B cell (primary cell): Measurements from ENCODE around the gene PHRF1. TPM values are rescaled to one million over a fixed set of nuclear protein-coding genes. Genes with fewer than 3 reads are reported as not detected.

Source experiments
- ATAC-seq: fragments of 200-7000 bp; cut with Tn5 transposase; one replicate; pipeline ENCODE4 v1.10.0; 2021; ENCODE audit warnings: low read depth, mild to moderate bottlenecking, moderate number of reproducible peaks, moderate library complexity
- CTCF ChIA-PET: fragments of 350-600 bp; sonication (Branson Sonifier 250); formaldehyde crosslinking; loops from one replicate; lab custom pipeline; 2021; ENCODE audit warnings: antibody characterized with exemption, inconsistent platforms; lab: Charles Lee
- POLR2A ChIA-PET: fragments of 350-600 bp; sonication (Branson Sonifier 250); formaldehyde crosslinking; loops from one replicate; lab custom pipeline; 2021; ENCODE audit warnings: antibody characterized with exemption; lab: Charles Lee
- DNase-seq: peaks from one replicate; pipeline ENCODE4 v3.0.0; 2013
- H2AFZ ChIP-seq: 2 replicates; pipeline ENCODE4 v1.6.1; 2012; ENCODE audit warnings: mild to moderate bottlenecking, low read depth, low read length; ENCODE audit not compliant: insufficient read depth, poor library complexity, severe bottlenecking
- H3K27ac ChIP-seq, 2 donors: 1 replicate in 1 of 2; 2 replicates in 1 of 2; pipeline ENCODE4 v1.5.1; 2012 to 2013; ENCODE audit warnings: low read length in 2 of 2, mild to moderate bottlenecking in 2 of 2, moderate library complexity in 1 of 2
- H3K27me3 ChIP-seq, 4 experiments: fragments of 200-600 bp in 1 of 4; sonication (generic) in 1 of 4; replicated peaks in 1 of 4; 1 replicate in 2 of 4; 2 replicates in 2 of 4; pipeline versions ENCODE4 v1.6.1 to v1.7.0; 2013 to 2016; ENCODE audit warnings: low read length in 3 of 4, mild to moderate bottlenecking in 2 of 4, mixed read lengths in 1 of 4, moderate library complexity in 1 of 4; ENCODE audit not compliant: insufficient read depth in 4 of 4, control insufficient read depth in 3 of 4; ENCODE audit errors: control extremely low read depth in 1 of 4
- H3K36me3 ChIP-seq, 2 experiments: replicated peaks in 1 of 2; 1 replicate in 1 of 2; 2 replicates in 1 of 2; pipeline versions ENCODE4 v1.6.1 to v1.7.1; 2013; ENCODE audit warnings: low read length in 1 of 2; ENCODE audit not compliant: insufficient read depth in 2 of 2, control insufficient read depth in 1 of 2; ENCODE audit errors: control extremely low read depth in 1 of 2, extremely low read depth in 1 of 2
- H3K4me1 ChIP-seq, 2 donors: fragments of 200-600 bp in 1 of 2; sonication (generic) in 1 of 2; 1 replicate in 1 of 2; 2 replicates in 1 of 2; pipeline versions ENCODE4 v1.5.1 to v1.6.1; 2013 to 2017; ENCODE audit warnings: low read length in 2 of 2; ENCODE audit not compliant: control insufficient read depth in 2 of 2, insufficient read depth in 2 of 2
- H3K4me2 ChIP-seq: replicated peaks from 2 replicates; pipeline ENCODE3; 2012; ENCODE audit warnings: mild to moderate bottlenecking, low read depth, low read length; ENCODE audit not compliant: poor library complexity, severe bottlenecking
- H3K4me3 ChIP-seq, 5 experiments: fragments of 200-600 bp in 1 of 5; sonication (generic) in 1 of 5; 1 replicate in 3 of 5; 2 replicates in 2 of 5; pipeline versions ENCODE4 v1.5.1 to v1.7.0; 2011 to 2016; ENCODE audit warnings: low read length in 4 of 5, mild to moderate bottlenecking in 4 of 5, low read depth in 2 of 5, control low read depth in 1 of 5, moderate library complexity in 1 of 5; ENCODE audit not compliant: insufficient read depth in 1 of 5; ENCODE audit errors: control extremely low read depth in 1 of 5, extremely low read depth in 1 of 5
- H3K79me2 ChIP-seq: fragments of 200-600 bp; sonication (generic); one replicate; pipeline ENCODE4 v1.6.0; 2016; ENCODE audit warnings: low read length; ENCODE audit not compliant: control insufficient read depth, insufficient read depth
- H3K9ac ChIP-seq: fragments of 200-600 bp; sonication (generic); 2 replicates; pipeline ENCODE4 v1.6.1; 2017; ENCODE audit warnings: mild to moderate bottlenecking, low read length, moderate library complexity
- H3K9me3 ChIP-seq, 3 donors: one replicate each; pipeline versions ENCODE4 v1.6.1 to v1.7.1; 2013; ENCODE audit warnings: low read length in 2 of 3; ENCODE audit not compliant: control insufficient read depth in 2 of 3, insufficient read depth in 1 of 3; ENCODE audit errors: control extremely low read depth in 1 of 3
- H4K20me1 ChIP-seq: 2 replicates; pipeline ENCODE4 v1.6.0; 2012; ENCODE audit warnings: mild to moderate bottlenecking, low read length; ENCODE audit not compliant: insufficient read depth, control insufficient read depth, poor library complexity, severe bottlenecking
- H3K27ac Mint-ChIP-seq: one replicate; pipeline ENCODE4 v1.8.0; 2021; ENCODE audit warnings: mixed read lengths
- H3K27me3 Mint-ChIP-seq: one replicate; pipeline ENCODE4 v1.8.0; 2021; ENCODE audit warnings: mixed read lengths
- H3K4me1 Mint-ChIP-seq: one replicate; pipeline ENCODE4 v1.8.0; 2021; ENCODE audit warnings: mixed read lengths
- H3K4me3 Mint-ChIP-seq: one replicate; pipeline ENCODE4 v1.8.0; 2021; ENCODE audit warnings: mixed read lengths
- H3K9me3 Mint-ChIP-seq: one replicate; pipeline ENCODE4 v1.8.0; 2022; ENCODE audit warnings: mixed read lengths; ENCODE audit not compliant: insufficient read depth
- EZH2 ChIP-seq: IDR thresholded peaks from 2 replicates; pipeline ENCODE4 v1.6.1; 2012; ENCODE audit warnings: borderline replicate concordance, low read depth, mild to moderate bottlenecking, moderate library complexity, low read length; ENCODE audit not compliant: insufficient read depth, poor library complexity, severe bottlenecking
- WGBS: methylation state at CpG from one replicate; pipeline ENCODE4 v1.1.5; 2013; ENCODE audit warnings: missing lambda C conversion rate; ENCODE audit not compliant: insufficient coverage; 5-methylcytosine and 5-hydroxymethylcytosine counted together
- intact Hi-C: fragments of 100-400 bp; cut with micrococcal nuclease; formaldehyde crosslinking; loops from one replicate; pipeline ENCODE4 v1.10.0; 2022
- polyA plus RNA-seq: library from polyadenylated mRNA; depleted of rRNA; stranded (reverse); fragments of >200 nt; gene quantifications from 2 replicates; pipeline ENCODE4 v1.2.3, GENCODE V29; 2012
- total RNA-seq, 2 donors: library from RNA; stranded (reverse); fragments of 120-200 nt in 1 of 2; gene quantifications; 1 replicate in 1 of 2; 2 replicates in 1 of 2; pipeline versions ENCODE4 v1.2.3 to v1.2.4, GENCODE V29; 2013 to 2022
- TF ChIP-seq, protein P1 (sequence below): fragments of 200-600 bp; IDR thresholded peaks from one replicate; pipeline ENCODE4 v1.8.0; 2022; ENCODE audit warnings: antibody characterized with exemption, mild to moderate bottlenecking

PHRF1 gene
- total and polyA plus RNA-seq, 2 donors (not counting 1 experiment from before 2014, with no cell fraction given): 22.3 to 57.9 TPM

DNA sequence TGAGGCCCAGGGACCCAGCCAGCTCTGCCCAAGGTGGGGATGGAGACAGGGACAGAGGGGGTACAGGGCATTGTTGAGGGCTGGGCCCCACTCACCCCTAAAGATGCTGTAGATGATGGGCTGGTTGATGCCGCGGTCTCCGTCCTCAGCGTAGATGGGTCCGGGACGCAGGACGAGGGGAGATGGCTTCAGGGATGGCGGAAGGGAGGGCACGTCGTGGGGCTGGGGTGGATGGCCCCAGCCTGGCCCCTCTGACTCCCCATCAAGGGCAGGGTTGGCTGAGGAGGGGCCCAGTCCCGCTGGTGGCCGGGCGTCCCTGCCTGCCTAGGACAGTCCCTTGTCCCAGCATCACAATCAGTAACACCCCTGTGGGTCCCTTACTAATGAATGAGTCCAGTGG, 43.9 kb downstream of the PHRF1 start:
- H2AFZ ChIP-seq: no peak overlapping the region
- no peak overlapping the region for H3K27ac Mint-ChIP-seq
- H3K36me3 ChIP-seq: no peaks in the 10 kb centered on the region
- TF ChIP-seq, protein P1, sequence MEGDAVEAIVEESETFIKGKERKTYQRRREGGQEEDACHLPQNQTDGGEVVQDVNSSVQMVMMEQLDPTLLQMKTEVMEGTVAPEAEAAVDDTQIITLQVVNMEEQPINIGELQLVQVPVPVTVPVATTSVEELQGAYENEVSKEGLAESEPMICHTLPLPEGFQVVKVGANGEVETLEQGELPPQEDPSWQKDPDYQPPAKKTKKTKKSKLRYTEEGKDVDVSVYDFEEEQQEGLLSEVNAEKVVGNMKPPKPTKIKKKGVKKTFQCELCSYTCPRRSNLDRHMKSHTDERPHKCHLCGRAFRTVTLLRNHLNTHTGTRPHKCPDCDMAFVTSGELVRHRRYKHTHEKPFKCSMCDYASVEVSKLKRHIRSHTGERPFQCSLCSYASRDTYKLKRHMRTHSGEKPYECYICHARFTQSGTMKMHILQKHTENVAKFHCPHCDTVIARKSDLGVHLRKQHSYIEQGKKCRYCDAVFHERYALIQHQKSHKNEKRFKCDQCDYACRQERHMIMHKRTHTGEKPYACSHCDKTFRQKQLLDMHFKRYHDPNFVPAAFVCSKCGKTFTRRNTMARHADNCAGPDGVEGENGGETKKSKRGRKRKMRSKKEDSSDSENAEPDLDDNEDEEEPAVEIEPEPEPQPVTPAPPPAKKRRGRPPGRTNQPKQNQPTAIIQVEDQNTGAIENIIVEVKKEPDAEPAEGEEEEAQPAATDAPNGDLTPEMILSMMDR: no peak
- TF ChIP-seq EZH2: no peak
- CTCF ChIA-PET: no interaction called here
- peaks cover 3% of the 10 kb centered on the region for H4K20me1 ChIP-seq
- peaks cover 9 to 13% of the 10 kb centered on the region in 2 donors for H3K4me1 ChIP-seq
- DNase-seq (no peak), ATAC-seq (no peak)
- H3K27ac ChIP-seq: no peak overlapping the region
- H3K4me3 Mint-ChIP-seq: no peak overlapping the region
- POLR2A ChIA-PET: no interaction called here
- H3K27me3 ChIP-seq: peaks cover 0 to 11% (median 0%) of the 10 kb centered on the region in 4 experiments
- no peak overlapping the region for H3K4me2 ChIP-seq
- H3K9me3 Mint-ChIP-seq: no peaks in the 10 kb centered on the region
- H3K9ac ChIP-seq: no peak overlapping the region
- H3K9me3 ChIP-seq: no peaks in the 10 kb centered on the region
- peaks cover 3% of the 10 kb centered on the region for H3K79me2 ChIP-seq
- H3K4me3 ChIP-seq: no peak overlapping the region
- H3K4me1 Mint-ChIP-seq: peaks cover 8% of the 10 kb centered on the region
- intact Hi-C loops: no loop called here
- over 99% methylated on average over 13 of the region's 13 CpGs for WGBS
- H3K27me3 Mint-ChIP-seq: peaks cover 5% of the 10 kb centered on the region

DNA sequence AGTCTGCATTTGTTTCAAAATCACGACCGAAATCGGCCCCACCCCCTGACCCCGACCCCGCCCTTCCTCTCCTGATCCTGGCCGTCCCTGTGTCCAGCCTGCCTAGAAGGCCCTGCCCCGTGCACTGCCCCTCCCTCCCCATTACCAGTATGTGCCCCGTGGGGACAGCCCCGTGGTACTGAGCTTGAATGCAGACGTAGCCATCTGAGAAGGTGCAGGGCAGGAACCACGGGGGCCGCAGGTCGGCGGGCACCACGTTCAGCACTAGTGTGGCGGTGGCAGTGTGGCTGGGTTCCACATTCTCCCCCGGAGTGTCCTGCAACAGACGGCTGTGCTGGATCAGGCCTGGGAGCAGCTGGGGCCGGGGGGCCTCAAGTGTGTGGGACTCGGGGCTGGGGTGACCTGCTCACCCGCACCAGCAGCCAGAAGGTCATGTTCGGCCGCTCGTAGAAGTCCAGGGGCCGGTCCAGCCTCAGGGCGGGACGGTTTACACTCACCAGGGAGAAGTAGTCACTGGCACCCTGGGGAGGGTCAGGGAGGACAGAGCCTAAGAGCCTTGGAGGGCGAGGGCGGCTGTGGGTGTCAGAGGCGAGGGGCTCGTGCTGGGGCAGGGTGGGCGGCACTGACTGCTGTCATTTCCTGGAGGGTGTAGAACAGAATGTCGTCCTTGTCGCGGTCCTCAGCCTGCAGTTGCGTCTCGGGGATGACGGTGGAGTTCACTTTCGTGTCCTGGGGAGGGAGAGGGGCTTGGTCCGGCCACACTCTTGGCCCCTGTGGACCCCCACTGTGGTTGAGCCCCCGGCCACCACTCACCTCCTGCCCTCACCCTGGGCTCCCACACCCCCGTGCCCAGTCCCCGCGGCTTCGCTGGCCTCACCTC, 44.9 kb downstream of the PHRF1 start:
- ATAC-seq (no peak), DNase-seq (no peak)
- Histone ChIP-seq H3K9ac (no peak overlapping the region), H3K79me2 (no peaks in the 10 kb centered on the region), H3K9me3 (no peaks in the 10 kb centered on the region), H3K4me1 (peaks cover 11 to 12% of the 10 kb centered on the region in 2 donors), H3K36me3 (no peaks in the 10 kb centered on the region), H3K27ac (no peak overlapping the region), H2AFZ (no peak overlapping the region), H3K27me3 (peaks cover 0 to 20% (median 4%) of the 10 kb centered on the region in 4 experiments), H3K4me3 (no peak overlapping the region), H3K4me2 (no peak overlapping the region), H4K20me1 (no peaks in the 10 kb centered on the region)
- no peaks in the 10 kb centered on the region for H3K9me3 Mint-ChIP-seq
- TF ChIP-seq, protein P1: no peak
- no peak for TF ChIP-seq EZH2
- peaks cover 5% of the 10 kb centered on the region for H3K27me3 Mint-ChIP-seq
- CTCF ChIA-PET: no interaction called here
- intact Hi-C loops: no loop called here
- no peak overlapping the region for H3K4me3 Mint-ChIP-seq
- POLR2A ChIA-PET: no interaction called here
- H3K4me1 Mint-ChIP-seq: peaks cover 6% of the 10 kb centered on the region
- no peak overlapping the region for H3K27ac Mint-ChIP-seq
- WGBS: 87% methylated on average over 37 of the region's 45 CpGs
